Ovary (tissue), 9 donors: ENCODE measurements around the gene RPL18A. TPM values are rescaled to one million over a fixed set of nuclear protein-coding genes. Genes with fewer than 3 reads are reported as not detected.

ENCODE experiments used
- DNase-seq, 5 donors: peaks; one replicate each; pipeline ENCODE4 v3.0.0-alpha.2; 2019 to 2020
- H3K27ac ChIP-seq, 2 donors: fragments of 200-600 bp; one replicate each; pipeline versions ENCODE4 v1.5.1 to v1.8.0; 2019 to 2022
- H3K27me3 ChIP-seq: fragments of 200-600 bp; one replicate; pipeline ENCODE4 v1.8.0; 2022
- H3K36me3 ChIP-seq: fragments of 200-600 bp; sonication (generic); one replicate; pipeline ENCODE4 v1.5.1; 2019
- H3K4me1 ChIP-seq: one replicate; pipeline ENCODE4 v1.8.1; 2013; ENCODE audit warnings: mild to moderate bottlenecking, moderate library complexity; ENCODE audit not compliant: insufficient read depth
- H3K4me3 ChIP-seq: fragments of 200-600 bp; sonication (generic); one replicate; pipeline ENCODE4 v1.5.1; 2017
- H3K9me3 ChIP-seq, 2 donors: fragments of 200-600 bp in 1 of 2; sonication (generic) in 1 of 2; one replicate each; pipeline versions ENCODE4 v1.5.1 to v1.8.1; 2013 to 2019; ENCODE audit warnings: mild to moderate bottlenecking in 1 of 2, moderate library complexity in 1 of 2
- CTCF ChIP-seq, 3 donors: fragments of 450-650 bp in 2 of 3; fragments of 200-600 bp in 1 of 3; IDR thresholded peaks; one replicate each; pipeline versions ENCODE4 v1.5.1 to v1.8.0; 2016 to 2022; ENCODE audit warnings: antibody characterized with exemption in 3 of 3, mild to moderate bottlenecking in 1 of 3
- EP300 ChIP-seq: sonication (generic); formaldehyde crosslinking; IDR thresholded peaks from one replicate; pipeline ENCODE4 v1.6.1; 2017; ENCODE audit warnings: antibody characterized with exemption
- POLR2A ChIP-seq: fragments of 450-650 bp; IDR thresholded peaks from one replicate; pipeline ENCODE4 v1.6.1; 2017; ENCODE audit warnings: antibody characterized with exemption, mild to moderate bottlenecking, moderate library complexity
- WGBS, 3 donors: extraction: QIAGEN DNeasy Blood & Tissue Kit in 1 of 3; methylation state at CpG; one replicate each; pipeline versions ENCODE4 v1.1.5 to v1.1.7; 2013 to 2017; 5-methylcytosine and 5-hydroxymethylcytosine counted together
- intact Hi-C, 4 donors: fragments of 100-400 bp; cut with DNase I; formaldehyde crosslinking; loops; one replicate each; pipeline versions ENCODE4 v1.11.0 to v1.15.1; 2022 to 2023
- polyA plus RNA-seq, 2 donors: library from polyadenylated mRNA; stranded (reverse); fragments of 200-250 nt in 1 of 2; fragments of 350-450 nt in 1 of 2; fragmentation: Illumina TruSeq in 1 of 2; extraction: RNeasy Lipid Tissue Mini Kit (QIAGEN cat#74804) in 1 of 2; gene quantifications; one replicate each; pipeline ENCODE4 v1.2.3, GENCODE V29; 2013 to 2014
- total RNA-seq, 7 donors: library from RNA; depleted of rRNA in 2 of 7; stranded (reverse); fragments of >200 nt in 2 of 7; fragmentation: NEBNext Ultra II Directional in 3 of 7; extraction: Animal tissue kit (Norgen Biotek cat#: 25700) in 3 of 7; gene quantifications; one replicate each; pipeline versions ENCODE4 v1.1.0 to v1.2.4, GENCODE V29; 2016 to 2023
- donor health status: DM: no; HTN: no; CAD: no; lungs with moderate emphysema.
- donor health status: DM: no; HTN: no; CAD: no.
- donor health status: Bipolar disorder and iron deficiency.
- donor health status: DM: yes; HTN: yes; CAD: no.
- donor health status: DM: no; HTN: no; CAD: no.
- donor health status: DM: yes; HTN: yes; CAD: no.

RPL18A gene
- total and polyA plus RNA-seq, 9 donors = 636 to 5,071 (median 3,195) TPM

DNA sequence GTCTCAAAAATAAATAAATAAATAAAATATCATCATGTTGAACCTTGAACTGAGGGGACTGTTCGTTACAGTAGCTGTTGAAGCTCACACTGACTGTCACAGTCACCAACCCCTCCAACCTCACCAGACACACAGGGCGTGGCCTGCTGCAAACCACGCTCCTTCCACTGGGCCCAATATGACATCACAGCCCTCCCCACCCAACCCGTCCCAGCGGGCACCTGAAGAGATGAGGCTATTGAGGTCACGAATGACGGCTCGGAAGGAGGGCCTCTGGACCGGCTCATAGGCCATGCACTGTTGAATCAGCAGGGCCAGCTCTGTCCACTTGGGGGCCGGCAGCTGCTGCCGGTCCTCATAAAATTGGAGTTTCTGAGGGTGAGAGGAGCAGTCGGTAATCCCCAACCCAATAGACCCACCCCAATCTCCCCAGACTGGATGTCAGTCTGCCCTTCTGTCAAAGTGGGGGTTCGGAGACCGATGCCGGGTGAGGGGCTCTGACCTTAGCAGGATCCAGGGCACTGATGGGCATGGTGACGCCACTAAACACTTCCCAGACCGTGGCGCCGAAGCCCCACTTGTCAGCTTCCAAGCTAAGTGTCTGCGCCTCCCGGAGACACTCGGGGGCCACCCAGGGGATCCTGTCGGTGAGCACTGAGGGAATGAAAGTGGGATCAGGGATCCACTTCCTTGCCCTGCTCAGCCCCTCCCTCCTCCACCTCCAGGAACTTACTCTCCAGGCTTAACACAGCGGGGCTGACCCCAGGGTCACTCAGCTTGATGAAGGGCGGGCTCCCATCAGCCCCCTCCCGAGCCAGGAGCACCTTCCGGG is 25.1 kb upstream of the RPL18A start:
- Histone ChIP-seq H3K27ac (no peak overlapping the region), H3K4me1 (peaks cover 2% of the 10 kb centered on the region), H3K9me3 (no peaks in the 10 kb centered on the region), H3K36me3 (no peaks in the 10 kb centered on the region), H3K27me3 (no peaks in the 10 kb centered on the region), H3K4me3 (no peak overlapping the region)
- no peak for DNase-seq
- WGBS, 3 donors = 78 to 83% (median 79%) methylated on average over 27 of the region's 27 CpGs
- TF ChIP-seq CTCF (IDR thresholded peaks at IDR 0.05) = no peak
- TF ChIP-seq POLR2A = no peak
- TF ChIP-seq EP300 = no peak
- intact Hi-C loops = no loop called here

- intact Hi-C loops = no loop called here
- H3K27me3 ChIP-seq = no peaks in the 10 kb centered on the region
- no peaks in the 10 kb centered on the region for H3K36me3 ChIP-seq
- no peaks in the 10 kb centered on the region for H3K4me1 ChIP-seq
- H3K4me3 ChIP-seq = no peak overlapping the region
- no peaks in the 10 kb centered on the region for H3K9me3 ChIP-seq
- H3K27ac ChIP-seq = no peak overlapping the region
- WGBS, 3 donors = 82 to 85% (median 83%) methylated on average over 8 of the region's 8 CpGs
- DNase-seq = no peak
- TF ChIP-seq CTCF (IDR thresholded peaks at IDR 0.05) (no peak), POLR2A (no peak), EP300 (no peak)
Measured at GRCh38 chr19:17835182-17836006, 24.3 kb upstream of the RPL18A start.

DNA sequence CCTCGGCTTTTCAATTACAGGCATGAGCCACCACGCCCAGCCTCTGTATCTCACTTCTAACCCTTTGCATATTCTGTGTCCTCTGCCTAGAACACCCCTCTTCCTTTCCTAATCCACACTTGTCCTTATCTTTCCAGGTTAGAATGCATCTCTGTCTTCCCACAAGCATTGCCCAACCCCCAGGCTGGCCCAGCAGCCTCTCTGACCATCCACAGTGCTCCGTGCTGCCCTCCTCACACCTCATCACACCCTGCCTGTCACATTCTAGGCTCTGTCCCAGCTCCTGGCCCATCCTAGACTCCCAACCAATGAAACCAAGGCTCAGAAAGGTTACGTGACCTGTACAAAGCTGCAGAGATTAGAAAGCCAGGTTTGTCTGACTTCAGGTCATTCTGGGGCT is 23.2 kb upstream of the RPL18A start:
- no peaks in the 10 kb centered on the region for H3K4me1 ChIP-seq
- intact Hi-C loops = no loop called here
- no peak overlapping the region for H3K27ac ChIP-seq
- H3K36me3 ChIP-seq = no peaks in the 10 kb centered on the region
- no peak for TF ChIP-seq CTCF (IDR thresholded peaks at IDR 0.05)
- TF ChIP-seq EP300 = no peak
- no peak for TF ChIP-seq POLR2A
- no peaks in the 10 kb centered on the region for H3K9me3 ChIP-seq
- H3K27me3 ChIP-seq = no peaks in the 10 kb centered on the region
- H3K4me3 ChIP-seq = no peak overlapping the region
- 68 to 74% (median 74%) methylated on average over 4 of the region's 4 CpGs for WGBS, 3 donors
- no peak for DNase-seq

GRCh38 chr19:17837972-17838371 is 21.7 kb upstream of the RPL18A start:
- Histone ChIP-seq H3K9me3 (no peaks in the 10 kb centered on the region), H3K36me3 (no peaks in the 10 kb centered on the region), H3K27ac (no peak overlapping the region), H3K4me1 (peaks cover 2% of the 10 kb centered on the region), H3K27me3 (no peaks in the 10 kb centered on the region), H3K4me3 (no peak overlapping the region)
- 89 to 96% (median 94%) methylated on average over 7 of the region's 7 CpGs for WGBS, 3 donors
- no peak for TF ChIP-seq EP300
- TF ChIP-seq CTCF (IDR thresholded peaks at IDR 0.05) = no peak
- no peak for TF ChIP-seq POLR2A
- DNase-seq = no peak
- intact Hi-C loops = no loop called here
